Calu3 (cell line): ENCODE measurements around the gene KIFBP. TPM values are rescaled to one million over a fixed set of nuclear protein-coding genes. Genes with fewer than 3 reads are reported as not detected.
A peak's percentile ranks its signal among the peaks of the same experiment; 100 is the strongest.

ENCODE experiments used
- BruUV-seq: library from RNA; stranded (reverse); fragments of 400-500 nt; replicated peaks from 2 replicates; lab custom pipeline; 2021; lab: Mats Ljungman, UMichigan
- CTCF ChIA-PET: fragments of 300-600 bp; sonication (Branson Sonifier 250); formaldehyde crosslinking; loops from one replicate; lab custom pipeline; 2022; ENCODE audit warnings: antibody characterized with exemption; lab: Charles Lee
- DNase-seq: peaks from one replicate; pipeline ENCODE4 v3.0.0; 2022
- H3K27ac Mint-ChIP-seq: one replicate; pipeline ENCODE4 v1.8.0; 2022; ENCODE audit warnings: mixed read lengths; ENCODE audit not compliant: unreplicated experiment
- H3K27me3 Mint-ChIP-seq: one replicate; pipeline ENCODE4 v1.8.0; 2022; ENCODE audit warnings: mixed read lengths; ENCODE audit not compliant: unreplicated experiment
- H3K36me3 Mint-ChIP-seq: one replicate; pipeline ENCODE4 v1.8.0; 2022; ENCODE audit warnings: mild to moderate bottlenecking, moderate library complexity, mixed read lengths; ENCODE audit not compliant: insufficient read depth, unreplicated experiment
- H3K4me1 Mint-ChIP-seq: one replicate; pipeline ENCODE4 v1.8.0; 2022; ENCODE audit warnings: mild to moderate bottlenecking, low read depth, mixed read lengths; ENCODE audit not compliant: unreplicated experiment
- H3K4me3 Mint-ChIP-seq: one replicate; pipeline ENCODE4 v1.8.0; 2022; ENCODE audit warnings: mild to moderate bottlenecking, low read depth, moderate library complexity, mixed read lengths; ENCODE audit not compliant: unreplicated experiment
- H3K9me3 Mint-ChIP-seq: one replicate; pipeline ENCODE4 v1.8.0; 2022; ENCODE audit warnings: low read depth, mixed read lengths; ENCODE audit not compliant: unreplicated experiment
- intact Hi-C: fragments of 100-400 bp; cut with micrococcal nuclease; formaldehyde crosslinking; loops from one replicate; pipeline ENCODE4 v1.10.0; 2022; ENCODE audit not compliant: unreplicated experiment
- total RNA-seq: library from RNA; stranded (reverse); gene quantifications from 2 replicates; pipeline ENCODE4 v1.2.3, GENCODE V29; 2022
- TF ChIP-seq, protein P1 (sequence below): fragments of 200-600 bp; IDR thresholded peaks from one replicate; pipeline ENCODE4 v1.8.0; 2022; ENCODE audit warnings: antibody characterized with exemption; ENCODE audit not compliant: unreplicated experiment

KIFBP gene
- total RNA-seq, 1 experiment from 2014 or later: 36.7 TPM

GRCh38 chr10:68981074-68981473 is 7.5 kb upstream of the KIFBP start:
- Mint-ChIP-seq H3K9me3 (no peaks in the 10 kb centered on the region), H3K4me1 (no peaks in the 10 kb centered on the region), H3K4me3 (no peak overlapping the region), H3K27ac (no peak overlapping the region), H3K27me3 (no peaks in the 10 kb centered on the region), H3K36me3 (peaks cover 65% of the 10 kb centered on the region)
- DNase-seq: no peak
- intact Hi-C loops: no loop called here
- CTCF ChIA-PET: interaction anchor here (0.7 kb wide), 2 partner anchors 603 to 702 kb away, joined by 3 to 4 read pairs; no protein-coding TSS in a partner anchor
- TF ChIP-seq, protein P1, sequence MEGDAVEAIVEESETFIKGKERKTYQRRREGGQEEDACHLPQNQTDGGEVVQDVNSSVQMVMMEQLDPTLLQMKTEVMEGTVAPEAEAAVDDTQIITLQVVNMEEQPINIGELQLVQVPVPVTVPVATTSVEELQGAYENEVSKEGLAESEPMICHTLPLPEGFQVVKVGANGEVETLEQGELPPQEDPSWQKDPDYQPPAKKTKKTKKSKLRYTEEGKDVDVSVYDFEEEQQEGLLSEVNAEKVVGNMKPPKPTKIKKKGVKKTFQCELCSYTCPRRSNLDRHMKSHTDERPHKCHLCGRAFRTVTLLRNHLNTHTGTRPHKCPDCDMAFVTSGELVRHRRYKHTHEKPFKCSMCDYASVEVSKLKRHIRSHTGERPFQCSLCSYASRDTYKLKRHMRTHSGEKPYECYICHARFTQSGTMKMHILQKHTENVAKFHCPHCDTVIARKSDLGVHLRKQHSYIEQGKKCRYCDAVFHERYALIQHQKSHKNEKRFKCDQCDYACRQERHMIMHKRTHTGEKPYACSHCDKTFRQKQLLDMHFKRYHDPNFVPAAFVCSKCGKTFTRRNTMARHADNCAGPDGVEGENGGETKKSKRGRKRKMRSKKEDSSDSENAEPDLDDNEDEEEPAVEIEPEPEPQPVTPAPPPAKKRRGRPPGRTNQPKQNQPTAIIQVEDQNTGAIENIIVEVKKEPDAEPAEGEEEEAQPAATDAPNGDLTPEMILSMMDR: no peak
- no TSS peak for BruUV-seq

- no peak overlapping the region for H3K27ac Mint-ChIP-seq
- H3K9me3 Mint-ChIP-seq: no peaks in the 10 kb centered on the region
These were observed 6.2 kb upstream of the KIFBP start for GRCh38 chr10:68982389-68982788.

GRCh38 chr10:68987611-68988010 is 992 bp upstream of the KIFBP start:
- H3K36me3 Mint-ChIP-seq: peaks cover 52% of the 10 kb centered on the region
- H3K4me1 Mint-ChIP-seq: peaks cover 20% of the 10 kb centered on the region
- no TSS peak for BruUV-seq
- H3K27me3 Mint-ChIP-seq: no peaks in the 10 kb centered on the region
- no peaks in the 10 kb centered on the region for H3K9me3 Mint-ChIP-seq
- CTCF ChIA-PET: interaction anchor here (0.6 kb wide), 1 partner anchor 68 kb away, joined by 4 read pairs; no protein-coding TSS in a partner anchor
- no peak for DNase-seq
- TF ChIP-seq, protein P1: no peak
- intact Hi-C loops: no loop called here
- no peak overlapping the region for H3K27ac Mint-ChIP-seq
- peak overlapping the region; percentile 87 for H3K4me3 Mint-ChIP-seq

More at GRCh38 chr10:68982389-68982788, 6.2 kb upstream of the KIFBP start:
- Mint-ChIP-seq H3K4me3 (no peak overlapping the region), H3K27me3 (no peaks in the 10 kb centered on the region), H3K36me3 (peaks cover 58% of the 10 kb centered on the region), H3K4me1 (no peaks in the 10 kb centered on the region)
- intact Hi-C loops: no loop called here
- CTCF ChIA-PET: interaction anchor here (0.6 kb wide), 1 partner anchor 145 kb away, joined by 4 read pairs; no protein-coding TSS in a partner anchor
- no TSS peak for BruUV-seq
- TF ChIP-seq, protein P1: no peak
- no peak for DNase-seq

- intact Hi-C loops: no loop called here
- CTCF ChIA-PET: interaction anchor here (1.4 kb wide), 1 partner anchor 104 kb away, joined by 4 read pairs; no protein-coding TSS in a partner anchor
- Mint-ChIP-seq H3K4me1 (peaks cover 29% of the 10 kb centered on the region), H3K36me3 (peaks cover 48% of the 10 kb centered on the region), H3K4me3 (peak overlapping the region; percentile 87), H3K9me3 (no peaks in the 10 kb centered on the region), H3K27ac (peak overlapping the region; percentile 81), H3K27me3 (no peaks in the 10 kb centered on the region)
- TF ChIP-seq, protein P1: no peak
- BruUV-seq: no TSS peak
- no peak for DNase-seq
These were observed 851 bp downstream of the KIFBP start for GRCh38 chr10:68989317-68989990.
